Heart right ventricle (tissue), 16 donors: ENCODE data around the gene TM4SF1. TPM values are rescaled to one million over a fixed set of nuclear protein-coding genes. Genes with fewer than 3 reads are reported as not detected.
A peak's percentile ranks its signal among the peaks of the same experiment; 100 is the strongest.

ENCODE experiments used
- ATAC-seq, 8 donors: fragments of 200-7000 bp; cut with Tn5 transposase; one replicate each; pipeline ENCODE4 v1.9.1; 2020; ENCODE audit warnings: mild to moderate bottlenecking in 8 of 8, moderate library complexity in 8 of 8, moderate number of reproducible peaks in 1 of 8
- DNase-seq, 2 donors: peaks; one replicate each; pipeline ENCODE4 v3.0.0-alpha.2; 2020
- H3K27ac ChIP-seq, 10 donors: fragments of 200-600 bp; sonication (generic) in 2 of 10; one replicate each; pipeline versions ENCODE4 v1.5.0 to v1.8.0; 2020 to 2022; ENCODE audit warnings: mild to moderate bottlenecking in 3 of 10
- H3K27me3 ChIP-seq, 7 donors: fragments of 200-600 bp; one replicate each; pipeline ENCODE4 v1.8.0; 2021 to 2022; ENCODE audit warnings: mild to moderate bottlenecking in 2 of 7
- H3K36me3 ChIP-seq, 9 donors: fragments of 200-600 bp; sonication (generic) in 1 of 9; one replicate each; pipeline versions ENCODE4 v1.5.0 to v1.8.0; 2020 to 2022; ENCODE audit warnings: mild to moderate bottlenecking in 2 of 9
- H3K4me1 ChIP-seq, 9 donors: fragments of 200-600 bp; sonication (generic) in 1 of 9; one replicate each; pipeline versions ENCODE4 v1.5.0 to v1.8.0; 2020 to 2022; ENCODE audit warnings: mild to moderate bottlenecking in 4 of 9
- H3K4me3 ChIP-seq, 10 donors: fragments of 200-600 bp; sonication (generic) in 2 of 10; one replicate each; pipeline versions ENCODE4 v1.5.0 to v1.8.0; 2020 to 2022; ENCODE audit warnings: mild to moderate bottlenecking in 7 of 10, moderate library complexity in 2 of 10
- H3K9me3 ChIP-seq, 11 donors: fragments of 200-600 bp in 10 of 11; sonication (generic) in 2 of 11; one replicate each; pipeline versions ENCODE4 v1.5.0 to v1.8.0; 2013 to 2022; ENCODE audit warnings: mild to moderate bottlenecking in 2 of 11, control low read depth in 1 of 11, moderate library complexity in 1 of 11
- CTCF ChIP-seq, 9 donors: fragments of 200-600 bp; sonication (generic) in 2 of 9; IDR thresholded peaks; one replicate each; pipeline versions ENCODE4 v1.5.0 to v1.8.0; 2021 to 2022; ENCODE audit warnings: antibody characterized with exemption in 9 of 9, mild to moderate bottlenecking in 5 of 9, moderate library complexity in 1 of 9
- WGBS, 2 donors: extraction: QIAGEN DNeasy Blood & Tissue Kit; methylation state at CpG; one replicate each; pipeline ENCODE4 v1.1.7; 2013; ENCODE audit warnings: inconsistent platforms in 1 of 2; 5-methylcytosine and 5-hydroxymethylcytosine counted together
- intact Hi-C, 10 donors: fragments of 100-400 bp; cut with DNase I; formaldehyde crosslinking; loops; one replicate each; pipeline versions ENCODE4 v1.11.1 to v1.14.2; 2022
- polyA plus RNA-seq, 2 donors: library from polyadenylated mRNA; stranded (reverse); fragments of 200-250 nt; gene quantifications; one replicate each; pipeline ENCODE4 v1.2.3, GENCODE V29; 2013
- total RNA-seq, 10 donors: library from RNA; stranded (reverse); fragmentation: NEBNext Ultra II Directional in 3 of 10; extraction: Animal tissue kit (Norgen Biotek cat#: 25700) in 3 of 10; gene quantifications; one replicate each; pipeline versions ENCODE4 v1.2.1 to v1.2.4, GENCODE V29; 2021 to 2023
- donor health status: Arrhythmogenic right ventricular cardiomyopathy.
- donor health status: ischemic (EF 13 %, LVEDD 7.1; RV severe dilation, severe dysfunction).
- donor health status: healthy with polysubstance abuse.
- donor health status: DM: no; HTN: yes; CAD: no.
- donor health status: DM: no; HTN: no; CAD: no.
- donor health status: ischemic (EF 25% LVEDD 6.9; RV normal size, moderate dysfunction).
- donor health status: ischemic (EF 25% LVEDD 5.7; RV mildly dilated, moderate dysfunction).
- donor health status: healthy.
- donor health status: DM: yes; HTN: yes; CAD: no.
- donor health status: Ischemic cardiomyopathy.
- donor health status: ischemic (EF 35%, LVEDD 5.7; RV mildly dilated, moderate dysfunction).
- donor health status: nonischemic (EF 11% LVEDD 7.7; RV severe dilation, severe dysfunction).
- donor health status: DM: yes; HTN: yes; CAD: no.
- donor health status: PGD.
- donor health status: ischemic (EF 29% LVEDD 5.4; RV normal size, mild dysfunction).
- donor health status: nonischemic (EF 23%, LVEDD 6.1; RV moderate dilation, normal function).

Gene TM4SF1
- total and polyA plus RNA-seq, 12 donors = 63.6 to 142 (median 104) TPM

- peaks cover 0 to 3% (median 0%) of the 10 kb centered on the region in 11 donors for H3K9me3 ChIP-seq
- no peak overlapping the region for H3K27ac ChIP-seq
- no peak overlapping the region for H3K4me3 ChIP-seq
- intact Hi-C loops = loop anchor here in 2 of 10 donors (10.0 kb wide), 2 partner anchors 78 to 88 kb away; partner anchors contain the start of gene TM4SF4 (in 1 of the 2)
- no peaks in the 10 kb centered on the region for H3K36me3 ChIP-seq
- ATAC-seq = no peak
- TF ChIP-seq CTCF (IDR thresholded peaks at IDR 0.05) = no peak
- no peak for DNase-seq
- WGBS, 2 donors = 95% methylated on average over 6 of the region's 6 CpGs
- no peaks in the 10 kb centered on the region for H3K27me3 ChIP-seq
- peaks cover 0 to 39% (median 21%) of the 10 kb centered on the region in 9 donors for H3K4me1 ChIP-seq
Observed at GRCh38 chr3:149396476-149396875, 19.0 kb upstream of the TM4SF1 start.

- no peaks in the 10 kb centered on the region for H3K27me3 ChIP-seq
- DNase-seq (peak in 1 of 2 donors; percentile 65), ATAC-seq (peak in 6 of 8 donors; percentile 35 to 60 (median 56))
- H3K9me3 ChIP-seq = no peaks in the 10 kb centered on the region
- TF ChIP-seq CTCF (IDR thresholded peaks at IDR 0.05) = no peak
- H3K4me1 ChIP-seq = peaks cover 0 to 39% (median 21%) of the 10 kb centered on the region in 9 donors
- H3K4me3 ChIP-seq = no peak overlapping the region
- intact Hi-C loops = loop anchor here in 2 of 10 donors (10.0 kb wide), 2 partner anchors 79 to 89 kb away; partner anchors contain the start of gene TM4SF4 (in 1 of the 2)
- WGBS, 2 donors = 53 to 60% methylated on average over 4 of the region's 4 CpGs
- no peaks in the 10 kb centered on the region for H3K36me3 ChIP-seq
- peak overlapping the region in 4 of 10 donors; percentile 25 to 71 (median 46) for H3K27ac ChIP-seq
Observed at GRCh38 chr3:149395107-149396089, 17.9 kb upstream of the TM4SF1 start.

- Histone ChIP-seq H3K9me3 (peaks cover 0 to 5% (median 0%) of the 10 kb centered on the region in 11 donors), H3K4me1 (peaks cover 0 to 40% (median 21%) of the 10 kb centered on the region in 9 donors)
Observed at GRCh38 chr3:149393345-149394160, 16.1 kb upstream of the TM4SF1 start.

More at GRCh38 chr3:149393345-149394160, 16.1 kb upstream of the TM4SF1 start:
- Histone ChIP-seq H3K36me3 (no peaks in the 10 kb centered on the region), H3K4me3 (no peak overlapping the region), H3K27ac (peak overlapping the region in 5 of 10 donors; percentile 16 to 71 (median 28)), H3K27me3 (no peaks in the 10 kb centered on the region)
- TF ChIP-seq CTCF (IDR thresholded peaks at IDR 0.05) = peak; percentile 56 to 94 (median 83)
- peak; percentile 55 to 76 for DNase-seq
- 33 to 44% methylated on average over 4 of the region's 4 CpGs for WGBS, 2 donors
- peak in 7 of 8 donors; percentile 72 to 90 (median 86) for ATAC-seq
- intact Hi-C loops = loop anchor here in 9 of 10 donors (1.0 to 10.0 kb wide), 8 partner anchors 41 to 91 kb away; partner anchors contain the start of gene TM4SF4 (in 1 of the 9)
